CD4-positive, alpha-beta T cell (primary cell): ENCODE data around the gene CAMTA1. TPM values are rescaled to one million over a fixed set of nuclear protein-coding genes. Genes with fewer than 3 reads are reported as not detected.

ENCODE experiments used
- ATAC-seq: fragments of 200-7000 bp; cut with Tn5 transposase; one replicate; pipeline ENCODE4 v1.10.0; 2022; ENCODE audit warnings: mild to moderate bottlenecking; ENCODE audit not compliant: poor library complexity
- CTCF ChIA-PET: fragments of 350-600 bp; sonication (Branson Sonifier 250); formaldehyde crosslinking; loops from one replicate; lab custom pipeline; 2021; ENCODE audit warnings: antibody characterized with exemption, inconsistent platforms; lab: Charles Lee
- POLR2A ChIA-PET: fragments of 350-600 bp; sonication (Branson Sonifier 250); formaldehyde crosslinking; loops from one replicate; lab custom pipeline; 2021; ENCODE audit warnings: antibody characterized with exemption, inconsistent platforms; lab: Charles Lee
- DNase-seq, 14 experiments: peaks; one replicate each; pipeline ENCODE4 v3.0.0-alpha.2; 2013 to 2020; ENCODE audit warnings: mixed read lengths in 2 of 14
- H3K27ac ChIP-seq, 2 donors: one replicate each; pipeline versions ENCODE4 v1.5.1 to v1.7.0; 2013; ENCODE audit warnings: low read length in 2 of 2, low read depth in 1 of 2, mild to moderate bottlenecking in 1 of 2
- H3K27me3 ChIP-seq, 2 experiments: 1 replicate in 1 of 2; 2 replicates in 1 of 2; pipeline versions ENCODE4 v1.6.1 to v1.7.0; 2013; ENCODE audit warnings: low read length in 2 of 2, control low read depth in 1 of 2, mild to moderate bottlenecking in 1 of 2, moderate library complexity in 1 of 2; ENCODE audit not compliant: insufficient read depth in 2 of 2, control insufficient read depth in 1 of 2
- H3K36me3 ChIP-seq: one replicate; pipeline ENCODE4 v1.6.1; 2013; ENCODE audit warnings: low read length, control low read depth; ENCODE audit not compliant: insufficient read depth
- H3K4me1 ChIP-seq: one replicate; pipeline ENCODE4 v1.6.1; 2013; ENCODE audit warnings: low read length, control low read depth; ENCODE audit not compliant: insufficient read depth
- H3K4me3 ChIP-seq: one replicate; pipeline ENCODE4 v1.5.1; 2013; ENCODE audit warnings: mild to moderate bottlenecking, low read length, moderate library complexity
- H3K9me3 ChIP-seq, 2 experiments: 1 replicate in 1 of 2; 2 replicates in 1 of 2; pipeline versions ENCODE4 v1.6.1 to v1.7.0; 2013; ENCODE audit warnings: low read length in 2 of 2, mild to moderate bottlenecking in 2 of 2, control low read depth in 1 of 2, moderate library complexity in 1 of 2; ENCODE audit not compliant: control insufficient read depth in 1 of 2, insufficient read depth in 1 of 2
- H3K27ac Mint-ChIP-seq: one replicate; pipeline ENCODE4 v1.8.0; 2020; ENCODE audit warnings: mixed read lengths
- H3K27me3 Mint-ChIP-seq: one replicate; pipeline ENCODE4 v1.8.0; 2021; ENCODE audit warnings: mixed read lengths
- H3K36me3 Mint-ChIP-seq: one replicate; pipeline ENCODE4 v1.8.0; 2021; ENCODE audit warnings: low read depth, mixed read lengths
- H3K4me1 Mint-ChIP-seq: one replicate; pipeline ENCODE4 v1.8.0; 2021; ENCODE audit warnings: low read depth, mixed read lengths
- H3K4me3 Mint-ChIP-seq: one replicate; pipeline ENCODE4 v1.8.0; 2020; ENCODE audit warnings: mild to moderate bottlenecking, mixed read lengths
- H3K9me3 Mint-ChIP-seq: one replicate; pipeline ENCODE4 v1.8.0; 2020; ENCODE audit warnings: mixed read lengths
- intact Hi-C, 2 experiments: fragments of 100-400 bp; cut with DNase I in 1 of 2; cut with micrococcal nuclease in 1 of 2; formaldehyde crosslinking; loops; one replicate each; pipeline versions ENCODE4 v1.15.1 to v1.9.0; 2023 to 2025; cut with DNase I, micrococcal nuclease
- total RNA-seq, 174 experiments: library from RNA in 2 of 174; stranded (reverse) in 2 of 174; gene quantifications; one replicate each; pipeline ENCODE4 v1.2.3 and lab custom pipeline; 2021 to 2026
- TF ChIP-seq, protein P1 (sequence below): fragments of 200-600 bp; IDR thresholded peaks from one replicate; pipeline ENCODE4 v1.8.0; 2022; ENCODE audit warnings: antibody characterized with exemption, mild to moderate bottlenecking

CAMTA1 gene
- total RNA-seq, 2 experiments from 2014 or later, result 38.6 to 39.3 TPM

DNA sequence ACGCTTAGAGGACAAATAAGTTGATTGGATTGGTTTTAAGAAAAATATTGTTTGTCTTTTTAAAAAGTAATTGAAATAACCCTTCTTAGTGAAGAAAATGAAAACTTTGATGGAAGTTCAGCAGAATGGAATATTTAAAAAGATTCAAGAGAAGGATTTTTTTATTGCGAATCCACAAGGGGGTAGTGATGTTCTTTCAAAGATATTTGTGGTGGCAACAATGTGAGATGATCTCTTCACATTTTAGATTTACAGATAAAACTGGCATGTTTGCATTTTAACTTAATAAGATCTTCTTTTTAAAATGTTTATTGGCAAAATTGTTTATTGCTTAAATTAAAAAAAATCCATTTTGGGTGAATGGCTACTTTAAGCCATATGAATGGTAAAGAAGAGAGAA lies 8.9 kb downstream of the CAMTA1 start:
- Histone ChIP-seq H3K4me3 (no peak overlapping the region), H3K9me3 (no peaks in the 10 kb centered on the region), H3K27ac (no peak overlapping the region), H3K4me1 (peaks cover 4% of the 10 kb centered on the region), H3K36me3 (no peaks in the 10 kb centered on the region), H3K27me3 (no peaks in the 10 kb centered on the region)
- DNase-seq, result peak in 3 of 14 experiments; percentile 55 to 56 (median 56)
- ATAC-seq, result no peak
- intact Hi-C loops, result loop anchor here in 1 of 2 experiments (1.0 to 5.0 kb wide), 3 partner anchors 96 to 853 kb away; no protein-coding TSS in a partner anchor
- H3K27me3 Mint-ChIP-seq, result no peaks in the 10 kb centered on the region
- no peaks in the 10 kb centered on the region for H3K9me3 Mint-ChIP-seq
- no peak overlapping the region for H3K4me3 Mint-ChIP-seq
- peaks cover 10% of the 10 kb centered on the region for H3K36me3 Mint-ChIP-seq
- peaks cover 50% of the 10 kb centered on the region for H3K4me1 Mint-ChIP-seq
- no peak overlapping the region for H3K27ac Mint-ChIP-seq
- POLR2A ChIA-PET, result no interaction called here
- TF ChIP-seq, protein P1, sequence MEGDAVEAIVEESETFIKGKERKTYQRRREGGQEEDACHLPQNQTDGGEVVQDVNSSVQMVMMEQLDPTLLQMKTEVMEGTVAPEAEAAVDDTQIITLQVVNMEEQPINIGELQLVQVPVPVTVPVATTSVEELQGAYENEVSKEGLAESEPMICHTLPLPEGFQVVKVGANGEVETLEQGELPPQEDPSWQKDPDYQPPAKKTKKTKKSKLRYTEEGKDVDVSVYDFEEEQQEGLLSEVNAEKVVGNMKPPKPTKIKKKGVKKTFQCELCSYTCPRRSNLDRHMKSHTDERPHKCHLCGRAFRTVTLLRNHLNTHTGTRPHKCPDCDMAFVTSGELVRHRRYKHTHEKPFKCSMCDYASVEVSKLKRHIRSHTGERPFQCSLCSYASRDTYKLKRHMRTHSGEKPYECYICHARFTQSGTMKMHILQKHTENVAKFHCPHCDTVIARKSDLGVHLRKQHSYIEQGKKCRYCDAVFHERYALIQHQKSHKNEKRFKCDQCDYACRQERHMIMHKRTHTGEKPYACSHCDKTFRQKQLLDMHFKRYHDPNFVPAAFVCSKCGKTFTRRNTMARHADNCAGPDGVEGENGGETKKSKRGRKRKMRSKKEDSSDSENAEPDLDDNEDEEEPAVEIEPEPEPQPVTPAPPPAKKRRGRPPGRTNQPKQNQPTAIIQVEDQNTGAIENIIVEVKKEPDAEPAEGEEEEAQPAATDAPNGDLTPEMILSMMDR, result no peak
- CTCF ChIA-PET, result no interaction called here

DNA sequence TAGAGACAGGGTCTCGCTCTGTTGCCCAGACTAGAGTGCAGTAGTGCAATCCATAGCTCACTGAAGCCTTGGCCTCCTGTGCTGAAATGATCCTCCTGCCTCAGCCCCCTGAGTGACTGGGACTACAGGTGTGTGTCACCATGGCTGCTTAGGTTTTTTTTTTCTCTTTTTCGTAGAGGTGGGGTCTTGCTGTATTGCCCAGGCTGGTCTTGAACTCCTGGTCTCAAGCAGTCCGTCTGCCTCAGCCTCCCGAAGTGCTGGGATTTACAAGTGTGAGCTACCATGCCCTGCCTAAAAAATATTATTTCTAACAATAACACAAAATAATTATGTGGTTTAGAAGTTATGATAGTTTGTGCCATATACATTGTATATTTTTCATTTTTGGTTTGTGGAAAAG lies 9.9 kb downstream of the CAMTA1 start:
- H3K4me3 ChIP-seq, result no peak overlapping the region
- no peak for DNase-seq
- Mint-ChIP-seq H3K27me3 (no peaks in the 10 kb centered on the region), H3K36me3 (peaks cover 10% of the 10 kb centered on the region), H3K9me3 (no peaks in the 10 kb centered on the region), H3K4me3 (no peak overlapping the region), H3K27ac (no peak overlapping the region), H3K4me1 (peaks cover 47% of the 10 kb centered on the region)
- no peak overlapping the region for H3K27ac ChIP-seq
- TF ChIP-seq, protein P1, result no peak
- H3K27me3 ChIP-seq, result no peaks in the 10 kb centered on the region
- ChIA-PET POLR2A (interaction anchor here (0.9 kb wide), 1 partner anchor 10 kb away, joined by 3 read pairs; the partner anchor contains the start of gene CAMTA1), CTCF (interaction anchor here (1.0 kb wide), 1 partner anchor 76 kb away, joined by 3 read pairs; no protein-coding TSS in a partner anchor)
- peaks cover under 1% of the 10 kb centered on the region for H3K4me1 ChIP-seq
- no peak for ATAC-seq
- no peaks in the 10 kb centered on the region for H3K36me3 ChIP-seq
- no peaks in the 10 kb centered on the region for H3K9me3 ChIP-seq
- intact Hi-C loops, result loop anchor here in 1 of 2 experiments (1.0 kb wide), 1 partner anchor 95 kb away; no protein-coding TSS in a partner anchor

- Histone ChIP-seq H3K36me3 (peaks cover 1% of the 10 kb centered on the region), H3K4me1 (no peaks in the 10 kb centered on the region), H3K4me3 (no peak overlapping the region), H3K9me3 (no peaks in the 10 kb centered on the region), H3K27me3 (no peaks in the 10 kb centered on the region), H3K27ac (no peak overlapping the region)
- no peak for DNase-seq
- no peak for ATAC-seq
- Mint-ChIP-seq H3K9me3 (no peaks in the 10 kb centered on the region), H3K36me3 (peaks cover 10% of the 10 kb centered on the region), H3K4me1 (peaks cover 48% of the 10 kb centered on the region), H3K4me3 (no peak overlapping the region), H3K27me3 (no peaks in the 10 kb centered on the region), H3K27ac (no peak overlapping the region)
- intact Hi-C loops, result loop anchor here in 1 of 2 experiments (1.0 kb wide), 2 partner anchors 95 to 275 kb away; no protein-coding TSS in a partner anchor
- ChIA-PET CTCF (interaction anchor here (1.0 kb wide), 1 partner anchor 76 kb away, joined by 3 read pairs; no protein-coding TSS in a partner anchor), POLR2A (interaction anchor here (0.9 kb wide), 1 partner anchor 11 kb away, joined by 3 read pairs; the partner anchor contains the start of gene CAMTA1)
- TF ChIP-seq, protein P1, result no peak
These were observed 10.4 kb downstream of the CAMTA1 start for GRCh38 chr1:6795661-6796060.
